Brain microvascular endothelial cell (primary cell): ENCODE results near the gene NHLH1.

Experiments used
- DNase-seq: peaks from one replicate; pipeline ENCODE4 v3.0.0-alpha.2; 2020
- H3K27ac ChIP-seq: fragments of 250-450 bp; sonication (Bioruptor Pico); 2 replicates; pipeline ENCODE4 v1.5.1; 2020; ENCODE audit warnings: mild to moderate bottlenecking, moderate library complexity
- H3K27me3 ChIP-seq: fragments of 250-450 bp; sonication (Bioruptor Pico); replicated peaks from 2 replicates; pipeline ENCODE4 v1.5.1; 2020; ENCODE audit warnings: mild to moderate bottlenecking
- H3K36me3 ChIP-seq: fragments of 250-450 bp; sonication (Bioruptor Pico); replicated peaks from 2 replicates; pipeline ENCODE4 v1.5.1; 2020; ENCODE audit warnings: mild to moderate bottlenecking
- H3K4me3 ChIP-seq: 2 replicates; pipeline ENCODE4 v1.5.1; 2011; ENCODE audit warnings: low read depth, mild to moderate bottlenecking, control low read depth, low read length, moderate library complexity
- CTCF ChIP-seq: IDR thresholded peaks from 2 replicates; pipeline ENCODE4 v1.5.1; 2011; ENCODE audit warnings: low read depth, mild to moderate bottlenecking, moderate library complexity, low read length, control low read depth, inconsistent platforms; ENCODE audit errors: missing control alignments
- in situ Hi-C: cut with HindIII; loops from 2 replicates; pipeline ENCODE4 v1.10.0; 2017; ENCODE audit warnings: low sequenced_read_pairs, low pct_ligation_motif_present

NHLH1 gene

GRCh38 chr1:160420881-160421842 lies 54.3 kb downstream of the NHLH1 start:
- Histone ChIP-seq H3K4me3 (no peak overlapping the region), H3K36me3 (no peaks in the 10 kb centered on the region), H3K27me3 (no peaks in the 10 kb centered on the region), H3K27ac (no peak overlapping the region)
- TF ChIP-seq CTCF: no peak
- no peak for DNase-seq
- in situ Hi-C loops: no loop called here

GRCh38 chr1:160421881-160422280 lies 55.0 kb downstream of the NHLH1 start:
- TF ChIP-seq CTCF: no peak
- H3K27ac ChIP-seq: no peak overlapping the region
- no peak for DNase-seq
- no peaks in the 10 kb centered on the region for H3K36me3 ChIP-seq
- H3K4me3 ChIP-seq: no peak overlapping the region
- no peaks in the 10 kb centered on the region for H3K27me3 ChIP-seq
- in situ Hi-C loops: no loop called here
